Dendritic cell treated with granulocyte-macrophage colony-stimulating factor and Interleukin-4, amounts not matched to agents 40 ng/mL and 50 ng/mL, for 4 days (primary cell): ENCODE measurements around the gene SAMD7.

Experiments
- H3K27ac Mint-ChIP-seq: one replicate; pipeline ENCODE4 v1.8.0; 2022; ENCODE audit warnings: mild to moderate bottlenecking, mixed read lengths
- H3K27me3 Mint-ChIP-seq: one replicate; pipeline ENCODE4 v1.8.0; 2022; ENCODE audit warnings: mild to moderate bottlenecking, mixed read lengths
- H3K36me3 Mint-ChIP-seq: one replicate; pipeline ENCODE4 v1.8.0; 2022; ENCODE audit warnings: low read depth, mixed read lengths
- H3K4me1 Mint-ChIP-seq: one replicate; pipeline ENCODE4 v1.8.0; 2022; ENCODE audit warnings: low read depth, mixed read lengths
- H3K4me3 Mint-ChIP-seq: one replicate; pipeline ENCODE4 v1.8.0; 2022; ENCODE audit warnings: mild to moderate bottlenecking, moderate library complexity, mixed read lengths
- H3K9me3 Mint-ChIP-seq: one replicate; pipeline ENCODE4 v1.8.0; 2022; ENCODE audit warnings: mixed read lengths
- intact Hi-C: fragments of 100-400 bp; cut with micrococcal nuclease; formaldehyde crosslinking; loops from one replicate; pipeline ENCODE4 v1.15.0; 2022

The SAMD7 gene

GRCh38 chr3:169886671-169887070, 24.7 kb upstream of the SAMD7 start:
- Mint-ChIP-seq H3K27me3 (peaks cover 1% of the 10 kb centered on the region), H3K4me3 (no peak overlapping the region), H3K9me3 (no peaks in the 10 kb centered on the region), H3K4me1 (no peaks in the 10 kb centered on the region), H3K27ac (no peak overlapping the region), H3K36me3 (no peaks in the 10 kb centered on the region)
- intact Hi-C loops, result no loop called here

GRCh38 chr3:169891886-169892285, 19.5 kb upstream of the SAMD7 start:
- H3K4me1 Mint-ChIP-seq, result no peaks in the 10 kb centered on the region
- no peaks in the 10 kb centered on the region for H3K27me3 Mint-ChIP-seq
- intact Hi-C loops, result no loop called here
- H3K4me3 Mint-ChIP-seq, result no peak overlapping the region
- no peaks in the 10 kb centered on the region for H3K9me3 Mint-ChIP-seq
- H3K36me3 Mint-ChIP-seq, result no peaks in the 10 kb centered on the region
- no peak overlapping the region for H3K27ac Mint-ChIP-seq

- H3K27me3 Mint-ChIP-seq, result no peaks in the 10 kb centered on the region
- H3K36me3 Mint-ChIP-seq, result no peaks in the 10 kb centered on the region
- intact Hi-C loops, result no loop called here
- no peak overlapping the region for H3K4me3 Mint-ChIP-seq
- H3K9me3 Mint-ChIP-seq, result peaks cover 2% of the 10 kb centered on the region
- no peak overlapping the region for H3K27ac Mint-ChIP-seq
- no peaks in the 10 kb centered on the region for H3K4me1 Mint-ChIP-seq
Observed at GRCh38 chr3:169894110-169894509, 17.3 kb upstream of the SAMD7 start.

GRCh38 chr3:169895072-169895471, 16.3 kb upstream of the SAMD7 start:
- Mint-ChIP-seq H3K36me3 (no peaks in the 10 kb centered on the region), H3K27ac (no peak overlapping the region), H3K27me3 (no peaks in the 10 kb centered on the region), H3K4me3 (no peak overlapping the region), H3K9me3 (peaks cover 12% of the 10 kb centered on the region), H3K4me1 (no peaks in the 10 kb centered on the region)
- intact Hi-C loops, result no loop called here

GRCh38 chr3:169897284-169897683, 14.1 kb upstream of the SAMD7 start:
- Mint-ChIP-seq H3K36me3 (no peaks in the 10 kb centered on the region), H3K4me1 (no peaks in the 10 kb centered on the region), H3K4me3 (no peak overlapping the region), H3K27me3 (no peaks in the 10 kb centered on the region), H3K9me3 (peaks cover 28% of the 10 kb centered on the region), H3K27ac (no peak overlapping the region)
- intact Hi-C loops, result no loop called here

DNA sequence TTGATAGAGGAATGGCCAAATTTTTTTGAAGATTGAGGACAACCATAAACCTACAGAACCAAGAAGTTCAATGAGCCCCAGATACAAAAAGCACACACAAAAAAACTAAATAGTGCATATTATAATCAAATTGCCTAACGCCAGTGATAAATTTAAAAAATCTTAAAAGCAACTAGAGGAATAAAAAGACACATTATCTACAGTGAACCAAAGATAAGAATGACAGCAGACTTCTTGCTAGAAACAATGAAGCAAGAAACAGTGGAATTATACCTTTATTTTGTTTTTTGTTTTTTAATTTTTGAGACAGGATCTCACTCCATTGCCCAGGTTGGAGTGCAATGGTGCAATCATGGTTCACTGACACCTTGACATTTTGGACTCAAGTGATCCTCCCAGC, 9.9 kb upstream of the SAMD7 start:
- no peak overlapping the region for H3K4me3 Mint-ChIP-seq
- H3K27ac Mint-ChIP-seq, result no peak overlapping the region
- H3K36me3 Mint-ChIP-seq, result no peaks in the 10 kb centered on the region
- H3K27me3 Mint-ChIP-seq, result no peaks in the 10 kb centered on the region
- H3K9me3 Mint-ChIP-seq, result peaks cover 43% of the 10 kb centered on the region
- no peaks in the 10 kb centered on the region for H3K4me1 Mint-ChIP-seq
- intact Hi-C loops, result no loop called here

GRCh38 chr3:169905404-169905803, 6.0 kb upstream of the SAMD7 start:
- H3K4me3 Mint-ChIP-seq, result no peak overlapping the region
- intact Hi-C loops, result no loop called here
- H3K36me3 Mint-ChIP-seq, result no peaks in the 10 kb centered on the region
- no peaks in the 10 kb centered on the region for H3K27me3 Mint-ChIP-seq
- H3K27ac Mint-ChIP-seq, result no peak overlapping the region
- H3K9me3 Mint-ChIP-seq, result peaks cover 28% of the 10 kb centered on the region
- no peaks in the 10 kb centered on the region for H3K4me1 Mint-ChIP-seq

GRCh38 chr3:169907476-169907875, 3.9 kb upstream of the SAMD7 start:
- H3K4me1 Mint-ChIP-seq, result no peaks in the 10 kb centered on the region
- no peaks in the 10 kb centered on the region for H3K36me3 Mint-ChIP-seq
- peaks cover 14% of the 10 kb centered on the region for H3K9me3 Mint-ChIP-seq
- no peak overlapping the region for H3K4me3 Mint-ChIP-seq
- H3K27ac Mint-ChIP-seq, result no peak overlapping the region
- intact Hi-C loops, result no loop called here
- no peaks in the 10 kb centered on the region for H3K27me3 Mint-ChIP-seq

DNA sequence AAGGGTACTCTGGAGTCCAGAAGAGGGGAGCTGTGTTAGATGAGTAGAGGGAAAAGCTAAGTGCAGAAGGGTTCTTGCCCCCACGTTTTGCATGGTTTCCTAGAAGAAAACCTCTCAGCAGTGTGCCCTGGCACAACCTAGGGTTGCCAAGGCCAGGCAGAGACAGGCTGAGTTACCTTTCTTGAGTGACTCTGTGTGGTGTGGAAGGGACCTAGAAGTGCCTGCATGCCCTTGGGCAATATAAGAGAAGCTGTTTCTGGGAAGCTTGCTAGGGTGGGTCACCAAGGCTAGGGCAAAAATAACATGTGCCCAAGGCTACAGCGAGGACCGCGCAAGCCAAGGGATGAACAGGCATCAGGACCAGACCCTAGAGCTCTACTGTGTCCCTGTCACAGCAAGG, 3.4 kb upstream of the SAMD7 start:
- Mint-ChIP-seq H3K27ac (no peak overlapping the region), H3K4me3 (no peak overlapping the region), H3K27me3 (no peaks in the 10 kb centered on the region), H3K36me3 (no peaks in the 10 kb centered on the region), H3K4me1 (no peaks in the 10 kb centered on the region), H3K9me3 (peaks cover 10% of the 10 kb centered on the region)
- intact Hi-C loops, result no loop called here

DNA sequence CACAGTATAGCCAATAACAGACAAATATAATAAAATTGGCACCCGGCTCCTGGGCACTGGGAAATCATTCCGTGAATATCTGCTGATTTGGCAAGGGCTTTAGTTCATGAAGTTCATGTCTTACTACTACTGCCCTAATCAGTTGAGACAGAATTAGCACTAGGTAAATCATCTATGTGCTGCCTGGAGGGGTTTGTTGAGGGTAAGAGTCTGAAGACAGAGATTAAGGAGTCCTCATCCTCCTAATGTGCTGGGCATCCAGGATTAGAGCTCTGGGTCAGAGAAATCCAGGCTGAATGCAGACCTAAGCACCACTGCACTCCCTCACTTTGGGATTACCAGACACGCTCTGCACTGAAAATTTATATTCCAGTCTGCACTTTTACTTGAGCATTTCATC, 2.0 kb downstream of the SAMD7 start:
- intact Hi-C loops, result no loop called here
- Mint-ChIP-seq H3K4me3 (no peak overlapping the region), H3K27me3 (no peaks in the 10 kb centered on the region), H3K9me3 (no peaks in the 10 kb centered on the region), H3K36me3 (no peaks in the 10 kb centered on the region), H3K4me1 (no peaks in the 10 kb centered on the region), H3K27ac (no peak overlapping the region)

- no peaks in the 10 kb centered on the region for H3K9me3 Mint-ChIP-seq
- H3K27me3 Mint-ChIP-seq, result no peaks in the 10 kb centered on the region
- H3K36me3 Mint-ChIP-seq, result no peaks in the 10 kb centered on the region
- no peaks in the 10 kb centered on the region for H3K4me1 Mint-ChIP-seq
- intact Hi-C loops, result no loop called here
- H3K27ac Mint-ChIP-seq, result no peak overlapping the region
- H3K4me3 Mint-ChIP-seq, result no peak overlapping the region
Observed at GRCh38 chr3:169914321-169914720, 2.9 kb downstream of the SAMD7 start.

GRCh38 chr3:169923189-169923588, 11.8 kb downstream of the SAMD7 start:
- Mint-ChIP-seq H3K27ac (no peak overlapping the region), H3K9me3 (no peaks in the 10 kb centered on the region), H3K4me3 (no peak overlapping the region), H3K27me3 (no peaks in the 10 kb centered on the region), H3K36me3 (no peaks in the 10 kb centered on the region), H3K4me1 (no peaks in the 10 kb centered on the region)
- intact Hi-C loops, result no loop called here

DNA sequence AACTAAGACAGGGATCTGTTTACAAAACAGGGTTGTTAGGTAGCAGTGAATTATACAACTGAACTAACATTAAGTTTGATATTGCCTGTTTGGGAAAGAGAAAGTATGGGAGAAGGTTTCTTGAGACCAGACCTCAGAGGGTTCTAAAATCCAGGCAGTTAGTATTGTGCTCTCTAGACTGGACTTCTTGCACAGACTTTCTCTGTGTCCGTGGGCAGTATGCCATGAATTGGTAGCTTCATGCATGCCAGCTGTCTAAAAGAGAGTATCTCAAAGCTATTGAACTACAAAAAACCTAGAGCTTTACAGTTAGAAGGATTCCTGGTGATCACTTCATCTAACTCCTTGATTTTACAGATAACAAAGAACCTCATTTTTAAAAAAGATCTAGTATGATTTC, 12.5 kb downstream of the SAMD7 start:
- no peak overlapping the region for H3K27ac Mint-ChIP-seq
- intact Hi-C loops, result no loop called here

DNA sequence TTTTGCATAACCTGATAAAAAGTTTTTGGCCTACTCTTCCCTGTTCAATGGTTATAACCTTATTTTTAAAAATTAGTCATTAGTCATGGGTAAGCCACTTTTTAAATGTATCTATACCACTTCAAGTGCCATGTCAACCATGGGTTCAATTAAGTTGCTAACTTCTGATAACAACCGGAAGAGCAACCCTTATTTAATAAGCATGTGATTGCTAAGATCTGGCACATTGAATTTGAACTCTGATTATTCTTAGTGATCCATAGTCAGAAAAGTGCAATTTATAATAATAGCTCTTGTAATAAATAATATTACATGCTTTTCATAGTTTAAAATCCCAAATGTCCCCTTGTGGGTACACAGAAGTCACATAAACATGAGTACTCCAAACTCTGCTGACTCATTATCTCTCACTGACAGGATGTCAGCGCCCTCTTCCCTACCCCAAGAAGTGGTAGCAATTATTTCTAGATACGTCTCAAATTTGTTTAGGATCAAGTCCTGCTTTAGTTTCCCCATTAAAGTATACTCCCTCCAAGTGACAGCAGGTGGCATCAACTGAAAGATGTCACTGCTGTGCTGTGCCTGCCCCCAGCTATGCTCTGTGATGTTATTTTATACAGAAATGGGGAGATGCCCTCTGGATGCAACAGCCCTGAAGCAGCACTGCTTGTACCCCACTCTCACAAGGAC, 18.6 kb downstream of the SAMD7 start:
- intact Hi-C loops, result no loop called here
- H3K9me3 Mint-ChIP-seq, result no peaks in the 10 kb centered on the region
- H3K27me3 Mint-ChIP-seq, result no peaks in the 10 kb centered on the region
- no peaks in the 10 kb centered on the region for H3K36me3 Mint-ChIP-seq
- no peak overlapping the region for H3K27ac Mint-ChIP-seq
- peaks cover 5% of the 10 kb centered on the region for H3K4me1 Mint-ChIP-seq
- H3K4me3 Mint-ChIP-seq, result no peak overlapping the region

More for the DNA sequence above, 12.5 kb downstream of the SAMD7 start:
- Mint-ChIP-seq H3K36me3 (no peaks in the 10 kb centered on the region), H3K4me1 (no peaks in the 10 kb centered on the region), H3K9me3 (no peaks in the 10 kb centered on the region), H3K27me3 (no peaks in the 10 kb centered on the region), H3K4me3 (no peak overlapping the region)

DNA sequence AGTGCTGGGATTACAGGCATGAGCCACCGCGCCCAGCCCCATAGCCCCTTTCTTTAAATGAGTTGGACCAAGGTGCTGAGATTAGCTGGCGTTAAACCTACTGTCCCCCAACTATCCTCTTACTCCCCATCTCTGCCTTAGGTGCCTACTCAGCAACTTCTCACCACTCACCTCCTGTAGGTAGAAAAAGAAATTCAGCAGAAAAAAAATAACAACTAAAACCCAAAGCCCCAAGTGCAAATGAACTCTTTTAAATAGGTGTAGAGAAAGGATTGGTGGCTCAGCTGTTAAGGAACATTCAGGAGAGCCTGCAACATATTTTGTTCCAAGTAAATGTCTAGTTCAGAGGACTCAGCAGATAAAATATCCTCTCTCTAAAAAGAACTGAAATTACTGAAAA, 19.5 kb downstream of the SAMD7 start:
- Mint-ChIP-seq H3K9me3 (no peaks in the 10 kb centered on the region), H3K27me3 (peaks cover 2% of the 10 kb centered on the region), H3K36me3 (no peaks in the 10 kb centered on the region), H3K4me3 (no peak overlapping the region), H3K4me1 (peaks cover 5% of the 10 kb centered on the region), H3K27ac (no peak overlapping the region)
- intact Hi-C loops, result no loop called here
